Stimulated activated memory B cell treated with anti-CD40 and anti-IgM and Interleukin-4, amounts not matched to agents 10 μg/mL and 1 μg/mL and 100 μg/mL, for 72 hours (primary cell): ENCODE measurements around the gene FBXO46.

Experiments
- ATAC-seq: fragments of 150-1000 bp; cut with Tn5 transposase; 2 replicates; pipeline ENCODE4 v1.10.0; 2021
- H3K27ac Mint-ChIP-seq: one replicate; pipeline ENCODE4 v1.8.0; 2022; ENCODE audit warnings: mild to moderate bottlenecking, mixed read lengths
- H3K27me3 Mint-ChIP-seq: one replicate; pipeline ENCODE4 v1.8.0; 2022; ENCODE audit warnings: mixed read lengths
- H3K36me3 Mint-ChIP-seq: one replicate; pipeline ENCODE4 v1.8.0; 2022; ENCODE audit warnings: mixed read lengths
- H3K4me1 Mint-ChIP-seq: one replicate; pipeline ENCODE4 v1.8.0; 2022; ENCODE audit warnings: mixed read lengths
- H3K4me3 Mint-ChIP-seq: one replicate; pipeline ENCODE4 v1.8.0; 2022; ENCODE audit warnings: mild to moderate bottlenecking, moderate library complexity, mixed read lengths
- H3K9me3 Mint-ChIP-seq: one replicate; pipeline ENCODE4 v1.8.0; 2022; ENCODE audit warnings: mixed read lengths

The FBXO46 gene

DNA sequence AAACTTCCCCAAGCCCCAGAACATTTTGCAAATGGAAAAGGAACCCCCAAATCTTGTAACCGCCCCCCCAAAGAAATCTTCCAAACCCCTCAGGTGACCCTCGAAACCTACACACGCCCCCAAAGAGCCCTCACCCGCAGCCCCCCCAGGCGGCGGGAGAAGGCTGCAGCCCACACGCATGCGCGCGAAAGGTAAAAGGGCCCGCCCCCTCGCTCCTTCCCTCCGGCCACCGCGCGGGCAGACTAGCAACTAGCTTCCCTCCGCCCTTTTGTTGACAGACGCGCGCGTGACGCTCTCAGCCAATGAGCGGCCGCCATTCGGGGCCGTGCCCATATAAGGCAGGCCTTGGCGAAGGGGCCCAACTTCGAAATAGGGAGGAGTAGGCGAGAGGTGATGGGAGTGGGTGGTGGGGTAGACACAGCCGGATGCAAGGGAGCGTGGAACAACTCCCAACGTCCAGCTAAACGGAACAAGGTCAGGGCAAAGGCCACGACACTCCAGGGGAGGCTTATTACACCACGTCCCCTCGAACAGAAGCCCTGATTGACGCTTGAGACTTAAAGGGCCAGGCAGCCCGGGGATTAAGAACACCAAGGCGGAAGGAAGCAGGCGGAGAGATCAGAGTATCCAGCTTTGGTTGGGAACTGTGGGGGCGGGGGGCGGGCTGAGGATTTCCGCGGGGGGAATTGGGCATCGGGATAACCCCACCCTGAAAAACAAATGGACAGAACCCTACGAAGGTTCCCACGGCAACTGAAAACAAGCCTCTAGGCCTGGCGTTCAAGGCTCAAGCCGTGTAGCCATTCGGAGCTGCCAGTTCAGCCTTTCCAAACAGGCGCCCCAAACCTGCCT lies 13.3 kb downstream of the FBXO46 start:
- Mint-ChIP-seq H3K9me3 (no peaks in the 10 kb centered on the region), H3K27ac (peak overlapping the region; percentile 78), H3K4me1 (peaks cover 38% of the 10 kb centered on the region), H3K27me3 (no peaks in the 10 kb centered on the region), H3K4me3 (peak overlapping the region; percentile 94), H3K36me3 (peaks cover 34% of the 10 kb centered on the region)
- ATAC-seq = peak; percentile 99

DNA sequence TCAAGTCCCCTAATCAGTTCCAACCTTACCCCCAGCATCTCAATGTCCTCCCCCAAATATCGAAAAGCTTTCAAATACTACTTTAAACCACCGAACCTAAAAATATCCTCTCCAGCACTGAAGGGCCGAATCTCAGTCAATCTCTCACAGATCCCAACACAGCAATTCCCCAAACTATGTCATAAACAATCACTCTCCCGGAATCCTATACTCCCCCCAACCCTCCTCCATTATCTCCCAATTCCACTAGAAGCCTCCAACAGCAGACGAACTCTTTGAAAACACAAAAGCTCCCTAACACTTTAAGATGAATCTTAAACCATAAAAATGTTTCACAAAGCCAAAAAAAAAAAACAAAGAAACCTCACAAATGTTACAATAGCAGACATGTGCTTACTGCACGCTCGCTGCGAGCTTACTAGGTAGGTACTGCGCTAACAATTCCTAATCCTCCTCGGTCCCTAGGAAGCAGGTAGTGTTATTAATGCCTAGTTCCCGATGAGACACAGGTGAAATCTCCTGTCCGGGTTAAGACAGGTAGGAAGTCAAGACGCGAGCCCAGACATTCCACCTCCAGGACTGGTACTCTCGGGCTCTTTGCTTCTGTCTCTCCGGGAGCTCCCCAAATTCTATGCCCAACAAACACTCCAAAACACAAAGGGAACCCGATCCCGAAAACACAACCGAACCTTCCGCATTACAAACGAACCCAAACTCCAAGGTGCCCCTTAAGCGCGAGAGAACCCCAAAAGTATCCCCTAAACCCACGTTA lies 14.2 kb downstream of the FBXO46 start:
- Mint-ChIP-seq H3K36me3 (peaks cover 33% of the 10 kb centered on the region), H3K4me3 (peak overlapping the region; percentile 94), H3K9me3 (no peaks in the 10 kb centered on the region), H3K27ac (peak overlapping the region; percentile 78), H3K27me3 (no peaks in the 10 kb centered on the region), H3K4me1 (peaks cover 32% of the 10 kb centered on the region)
- ATAC-seq = no peak

GRCh38 chr19:45715139-45715538 lies 15.6 kb downstream of the FBXO46 start:
- H3K4me3 Mint-ChIP-seq = no peak overlapping the region
- peaks cover 43% of the 10 kb centered on the region for H3K4me1 Mint-ChIP-seq
- peaks cover 37% of the 10 kb centered on the region for H3K36me3 Mint-ChIP-seq
- no peaks in the 10 kb centered on the region for H3K9me3 Mint-ChIP-seq
- no peak for ATAC-seq
- H3K27ac Mint-ChIP-seq = no peak overlapping the region
- H3K27me3 Mint-ChIP-seq = no peaks in the 10 kb centered on the region

GRCh38 chr19:45713141-45713540 lies 17.6 kb downstream of the FBXO46 start:
- no peaks in the 10 kb centered on the region for H3K9me3 Mint-ChIP-seq
- H3K4me3 Mint-ChIP-seq = no peak overlapping the region
- peaks cover 33% of the 10 kb centered on the region for H3K36me3 Mint-ChIP-seq
- no peak overlapping the region for H3K27ac Mint-ChIP-seq
- peaks cover 36% of the 10 kb centered on the region for H3K4me1 Mint-ChIP-seq
- ATAC-seq = no peak
- H3K27me3 Mint-ChIP-seq = no peaks in the 10 kb centered on the region

DNA sequence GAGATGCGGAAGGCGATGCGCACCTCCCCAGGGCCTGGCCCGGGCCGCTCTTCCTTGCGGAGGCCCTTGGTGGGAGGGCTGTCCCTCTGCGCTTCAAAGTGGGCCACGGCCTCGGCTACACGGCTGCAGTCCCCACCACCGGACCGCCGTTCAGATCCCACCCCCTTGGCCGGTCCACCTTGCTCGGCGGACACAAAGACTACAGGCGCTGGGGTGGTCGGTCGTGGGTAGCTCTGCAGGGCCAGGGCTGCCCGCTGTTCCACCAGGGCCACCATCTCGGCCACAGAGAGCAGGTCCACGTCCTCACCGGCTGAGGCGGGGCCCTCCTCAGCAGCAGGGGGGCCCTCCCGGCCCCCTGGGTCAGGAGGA lies 18.0 kb downstream of the FBXO46 start:
- H3K27me3 Mint-ChIP-seq = no peaks in the 10 kb centered on the region
- no peak for ATAC-seq
- peaks cover 33% of the 10 kb centered on the region for H3K36me3 Mint-ChIP-seq
- peaks cover 34% of the 10 kb centered on the region for H3K4me1 Mint-ChIP-seq
- no peak overlapping the region for H3K27ac Mint-ChIP-seq
- no peaks in the 10 kb centered on the region for H3K9me3 Mint-ChIP-seq
- no peak overlapping the region for H3K4me3 Mint-ChIP-seq

GRCh38 chr19:45711851-45712698 lies 18.6 kb downstream of the FBXO46 start:
- no peaks in the 10 kb centered on the region for H3K9me3 Mint-ChIP-seq
- peaks cover 33% of the 10 kb centered on the region for H3K36me3 Mint-ChIP-seq
- H3K27ac Mint-ChIP-seq = no peak overlapping the region
- no peak for ATAC-seq
- H3K27me3 Mint-ChIP-seq = no peaks in the 10 kb centered on the region
- H3K4me3 Mint-ChIP-seq = no peak overlapping the region
- peaks cover 40% of the 10 kb centered on the region for H3K4me1 Mint-ChIP-seq

GRCh38 chr19:45710356-45711130 lies 20.2 kb downstream of the FBXO46 start:
- Mint-ChIP-seq H3K36me3 (peaks cover 33% of the 10 kb centered on the region), H3K4me3 (no peak overlapping the region), H3K27me3 (no peaks in the 10 kb centered on the region), H3K9me3 (no peaks in the 10 kb centered on the region), H3K27ac (peak overlapping the region; percentile 69), H3K4me1 (peaks cover 37% of the 10 kb centered on the region)
- no peak for ATAC-seq

GRCh38 chr19:45705710-45706415 lies 24.8 kb downstream of the FBXO46 start:
- peak overlapping the region; percentile 88 for H3K27ac Mint-ChIP-seq
- H3K27me3 Mint-ChIP-seq = no peaks in the 10 kb centered on the region
- H3K4me1 Mint-ChIP-seq = peaks cover 42% of the 10 kb centered on the region
- H3K9me3 Mint-ChIP-seq = no peaks in the 10 kb centered on the region
- H3K4me3 Mint-ChIP-seq = no peak overlapping the region
- peaks cover 44% of the 10 kb centered on the region for H3K36me3 Mint-ChIP-seq
- no peak for ATAC-seq

- peaks cover 36% of the 10 kb centered on the region for H3K36me3 Mint-ChIP-seq
- no peak overlapping the region for H3K4me3 Mint-ChIP-seq
- no peaks in the 10 kb centered on the region for H3K27me3 Mint-ChIP-seq
- H3K9me3 Mint-ChIP-seq = no peaks in the 10 kb centered on the region
- H3K27ac Mint-ChIP-seq = peak overlapping the region; percentile 75
- peaks cover 35% of the 10 kb centered on the region for H3K4me1 Mint-ChIP-seq
- no peak for ATAC-seq
Observed at GRCh38 chr19:45705115-45705514, 25.6 kb downstream of the FBXO46 start.

GRCh38 chr19:45701676-45702075 lies 29.0 kb downstream of the FBXO46 start:
- Mint-ChIP-seq H3K4me1 (peaks cover 31% of the 10 kb centered on the region), H3K27ac (no peak overlapping the region), H3K36me3 (peaks cover 30% of the 10 kb centered on the region), H3K27me3 (no peaks in the 10 kb centered on the region), H3K4me3 (no peak overlapping the region), H3K9me3 (no peaks in the 10 kb centered on the region)
- ATAC-seq = no peak

DNA sequence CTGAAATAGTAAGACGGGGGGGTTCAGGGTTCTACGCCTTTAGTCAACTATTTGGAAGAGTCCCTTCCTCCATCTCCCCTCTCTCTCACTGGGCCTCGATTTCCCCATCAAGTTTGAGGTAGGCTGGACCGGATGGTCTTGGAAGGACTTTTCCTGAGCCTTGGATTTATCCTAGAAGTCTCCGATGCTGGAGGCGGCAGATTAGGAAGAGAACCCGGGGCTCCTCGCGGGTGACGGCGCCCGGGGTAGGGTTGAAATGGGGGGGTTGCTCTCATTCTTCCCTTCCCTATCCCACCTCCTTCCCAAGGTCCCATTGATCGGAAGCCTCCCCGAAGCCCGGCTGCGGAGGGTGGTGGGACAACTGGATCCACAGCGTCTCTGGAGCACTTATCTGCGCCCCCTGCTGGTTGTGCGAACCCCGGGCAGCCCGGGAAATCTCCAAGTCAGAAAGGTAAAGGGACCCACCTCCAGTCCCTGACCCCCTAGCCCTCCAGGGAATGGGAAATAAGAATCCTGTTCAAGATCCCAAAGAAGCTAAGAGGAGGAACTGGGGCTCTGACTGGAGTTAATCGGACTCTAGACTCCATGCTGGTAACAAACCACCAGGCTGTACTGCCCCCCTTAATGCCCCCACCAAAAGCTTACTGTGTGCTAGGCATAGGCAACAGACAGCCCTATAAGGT lies 37.4 kb downstream of the FBXO46 start:
- H3K36me3 Mint-ChIP-seq = peaks cover 32% of the 10 kb centered on the region
- peaks cover 23% of the 10 kb centered on the region for H3K4me1 Mint-ChIP-seq
- ATAC-seq = no peak
- peak overlapping the region; percentile 87 for H3K4me3 Mint-ChIP-seq
- peak overlapping the region; percentile 87 for H3K27ac Mint-ChIP-seq
- no peaks in the 10 kb centered on the region for H3K9me3 Mint-ChIP-seq
- no peaks in the 10 kb centered on the region for H3K27me3 Mint-ChIP-seq

GRCh38 chr19:45692187-45693105 lies 38.2 kb downstream of the FBXO46 start, which contains the start of gene QPCTL:
TSS of gene QPCTL (plus strand) at chr19:45692666. CDS start at chr19:45692704, 38 bp downstream.
- no peaks in the 10 kb centered on the region for H3K27me3 Mint-ChIP-seq
- peak within 1 kb of the TSS; percentile 87 for H3K4me3 Mint-ChIP-seq
- peaks cover 28% of the 10 kb centered on the region for H3K36me3 Mint-ChIP-seq
- no peaks in the 10 kb centered on the region for H3K9me3 Mint-ChIP-seq
- peaks cover 19% of the 10 kb centered on the region for H3K4me1 Mint-ChIP-seq
- H3K27ac Mint-ChIP-seq = peak within 1 kb of the TSS; percentile 87
- peak; percentile 96 for ATAC-seq
